ENCODE data around the gene RFWD3. TPM values are rescaled to one million over a fixed set of nuclear protein-coding genes. Genes with fewer than 3 reads are reported as not detected.

RFWD3 gene
- total RNA-seq, 2 donors from 2014 or later = 94.1 to 127 TPM

DNA sequence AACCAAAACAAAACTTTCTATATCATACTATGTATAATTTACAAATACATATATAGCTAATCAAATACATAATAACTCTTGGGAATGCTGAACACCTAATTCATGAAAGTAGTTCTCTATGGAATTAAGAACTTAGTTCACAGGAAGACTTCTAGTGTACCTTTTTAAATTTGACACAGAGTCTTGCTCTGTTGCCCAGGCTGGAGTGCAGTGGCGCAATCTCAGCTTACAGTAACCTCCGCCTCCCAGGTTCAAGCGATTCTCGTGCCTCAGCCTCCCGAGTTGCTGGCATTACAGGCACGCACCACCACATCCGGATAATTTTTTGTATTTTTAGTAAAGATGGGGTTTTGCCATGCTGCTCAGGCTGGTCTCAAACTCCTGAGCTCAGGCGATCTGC lies 24.7 kb downstream of the RFWD3 start:
- H3K36me3 Mint-ChIP-seq = peaks cover 9 to 10% of the 10 kb centered on the region in 2 donors
- H3K27ac Mint-ChIP-seq = peak overlapping the region in 1 of 2 donors; percentile 50
- no peaks in the 10 kb centered on the region for H3K9me3 Mint-ChIP-seq
- ATAC-seq (no peak), DNase-seq (ENCODE audit: low spot score in 2 of 2) (no peak)

DNA sequence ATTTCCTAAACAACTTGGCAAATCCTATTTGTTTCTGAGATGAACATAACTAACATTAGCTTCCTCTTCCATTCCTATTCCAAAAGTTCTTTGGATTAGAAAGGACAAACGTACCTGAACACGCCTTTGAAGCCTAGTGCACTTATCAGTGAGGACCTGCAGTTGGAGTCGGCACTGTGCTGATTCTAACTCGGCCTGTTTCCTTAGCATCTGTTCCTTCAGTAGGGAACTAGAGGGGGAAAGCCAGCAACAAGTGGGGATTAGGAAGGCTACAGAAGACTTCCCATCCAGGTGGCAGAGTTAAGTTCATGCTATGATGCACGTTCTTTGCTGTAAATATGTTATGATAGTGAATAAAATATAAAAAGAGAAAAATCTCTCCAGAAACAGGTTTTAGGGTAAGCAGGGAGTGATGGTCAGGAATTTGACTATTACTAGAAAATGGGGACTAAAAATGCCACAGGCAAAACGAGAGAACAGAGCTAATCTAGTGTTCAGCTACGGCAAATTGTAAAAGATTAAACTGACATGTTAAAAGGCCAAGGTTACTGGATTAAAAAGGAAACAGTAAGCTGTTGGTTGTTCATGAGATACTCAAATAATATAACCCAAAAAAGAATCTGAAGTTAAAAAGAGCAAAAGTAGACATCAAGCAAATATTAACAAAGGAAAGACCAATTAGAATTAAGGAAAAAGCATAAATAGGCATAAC lies 28.8 kb downstream of the RFWD3 start:
- no peak for DNase-seq (ENCODE audit: low spot score in 2 of 2)
- no peaks in the 10 kb centered on the region for H3K9me3 Mint-ChIP-seq
- H3K27ac Mint-ChIP-seq = peak overlapping the region in 1 of 2 donors; percentile 44
- no peak for ATAC-seq
- H3K36me3 Mint-ChIP-seq = no peaks in the 10 kb centered on the region

DNA sequence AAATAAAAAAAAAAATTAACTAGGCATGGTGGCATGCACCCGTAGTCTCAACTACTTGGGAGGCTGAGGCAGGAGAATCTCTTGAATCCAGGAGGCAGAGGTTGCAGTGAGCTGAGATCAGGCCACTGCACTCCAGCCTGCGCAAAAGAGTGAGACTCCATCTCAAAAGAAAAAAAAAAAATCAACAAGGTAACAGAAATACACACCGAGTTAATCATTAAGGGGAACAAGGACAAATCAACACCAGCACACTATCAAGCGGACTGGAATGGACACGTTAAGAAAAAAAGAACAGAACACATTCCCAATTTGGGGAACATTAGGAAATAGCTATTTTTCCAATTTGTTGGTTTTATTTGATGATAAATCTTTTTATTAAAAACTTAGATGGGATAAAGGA lies 31.4 kb downstream of the RFWD3 start:
- H3K36me3 Mint-ChIP-seq = peaks cover 0 to 3% of the 10 kb centered on the region in 2 donors
- ATAC-seq (no peak), DNase-seq (ENCODE audit: low spot score in 2 of 2) (no peak)
- H3K27ac Mint-ChIP-seq = no peak overlapping the region
- no peaks in the 10 kb centered on the region for H3K9me3 Mint-ChIP-seq

DNA sequence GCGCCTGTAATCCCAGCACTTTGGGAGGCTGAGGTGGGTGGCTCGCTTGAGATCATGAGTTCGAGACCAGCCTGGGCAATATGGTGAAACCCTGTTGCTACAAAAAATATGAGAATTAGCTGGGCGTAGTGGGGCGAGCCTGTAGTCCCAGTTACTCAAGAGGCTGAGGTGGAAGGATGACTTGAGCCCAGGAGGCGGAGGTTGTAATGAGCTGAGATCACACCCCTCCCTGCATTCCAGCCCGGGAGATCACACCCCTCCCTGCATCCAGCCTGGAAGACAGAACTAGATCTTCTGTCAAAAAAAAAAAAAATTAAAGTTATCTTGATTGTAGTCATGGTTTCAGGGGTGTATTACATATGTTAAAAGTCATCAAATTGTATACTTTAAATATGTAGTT lies 33.0 kb downstream of the RFWD3 start:
- H3K27ac Mint-ChIP-seq = peak overlapping the region in 1 of 2 donors; percentile 77
- no peaks in the 10 kb centered on the region for H3K9me3 Mint-ChIP-seq
- peaks cover 11 to 15% of the 10 kb centered on the region in 2 donors for H3K36me3 Mint-ChIP-seq
- ATAC-seq = no peak
- no peak for DNase-seq (ENCODE audit: low spot score in 2 of 2)

DNA sequence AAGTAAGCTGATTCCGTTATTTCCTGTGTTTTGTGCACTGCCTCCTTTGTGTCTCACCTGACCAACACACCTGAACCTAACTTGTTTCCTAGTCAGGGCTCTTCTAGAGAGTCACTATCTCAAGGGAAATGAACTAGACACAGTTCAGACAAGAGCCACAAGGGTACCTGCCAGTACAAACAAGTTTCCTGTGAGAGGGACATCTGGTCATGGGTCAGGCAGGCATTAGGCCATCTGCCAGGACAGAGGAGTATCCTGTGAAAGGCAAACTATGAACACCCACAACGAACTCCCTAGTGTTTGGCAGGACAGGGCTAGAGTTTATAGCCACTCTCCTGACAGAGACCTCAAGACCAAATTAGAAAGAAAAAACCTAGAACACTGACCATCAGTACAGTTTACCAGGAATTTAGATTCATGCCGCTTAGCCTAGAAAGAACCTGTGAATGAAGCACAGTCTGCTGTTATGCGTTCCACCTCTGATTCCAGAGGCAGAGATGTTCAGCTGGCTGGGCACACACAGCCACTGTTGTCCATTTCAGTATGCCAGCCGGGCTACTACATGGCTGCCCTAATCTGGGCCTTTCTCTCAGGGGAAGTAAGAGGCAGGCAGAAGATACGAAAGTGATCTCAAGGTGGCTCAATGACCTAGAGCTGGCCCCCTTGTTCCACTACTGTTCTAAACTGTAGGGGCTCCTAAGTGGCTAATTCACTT lies 39.0 kb downstream of the RFWD3 start:
- DNase-seq (ENCODE audit: low spot score in 2 of 2) (no peak), ATAC-seq (no peak)
- H3K36me3 Mint-ChIP-seq = peaks cover 35 to 39% of the 10 kb centered on the region in 2 donors
- H3K27ac Mint-ChIP-seq = peak overlapping the region; percentile 82 to 89
- no peaks in the 10 kb centered on the region for H3K9me3 Mint-ChIP-seq

DNA sequence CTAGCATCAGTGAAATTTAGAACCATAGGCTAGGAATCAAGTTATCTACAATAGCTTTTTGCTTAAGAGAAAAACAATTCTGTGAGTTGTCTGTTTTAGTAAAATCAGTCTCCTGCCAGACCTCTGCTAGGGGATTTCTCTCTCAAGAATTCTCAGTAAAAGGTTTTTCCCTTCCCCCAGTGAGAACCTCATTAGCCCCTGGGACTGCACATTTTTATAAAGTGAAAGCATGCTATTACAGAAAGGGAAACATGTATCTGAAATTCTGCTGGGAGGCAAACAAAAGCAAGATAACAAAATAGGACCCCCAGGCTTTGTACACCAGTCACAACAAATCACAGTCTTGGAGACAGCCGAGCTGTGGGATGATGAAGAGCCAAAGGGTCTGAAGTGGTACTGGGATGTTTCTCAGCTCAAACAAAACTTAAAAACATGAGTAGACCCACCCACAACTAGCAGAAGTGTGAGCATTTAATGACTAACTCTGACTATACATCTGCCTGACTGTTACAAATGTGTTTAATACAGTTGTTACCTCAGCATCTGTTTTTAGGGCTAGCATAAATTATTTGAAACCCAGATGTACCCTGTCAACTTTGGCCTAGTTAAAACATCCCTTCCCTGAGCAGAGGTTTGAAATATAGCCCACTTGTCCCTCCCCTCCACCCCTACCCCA lies 39.8 kb downstream of the RFWD3 start:
- DNase-seq (ENCODE audit: low spot score in 2 of 2) (no peak), ATAC-seq (peak; percentile 89 to 93)
- Mint-ChIP-seq H3K36me3 (peaks cover 38 to 47% of the 10 kb centered on the region in 2 donors), H3K27ac (peak overlapping the region; percentile 82 to 89), H3K9me3 (no peaks in the 10 kb centered on the region)

DNA sequence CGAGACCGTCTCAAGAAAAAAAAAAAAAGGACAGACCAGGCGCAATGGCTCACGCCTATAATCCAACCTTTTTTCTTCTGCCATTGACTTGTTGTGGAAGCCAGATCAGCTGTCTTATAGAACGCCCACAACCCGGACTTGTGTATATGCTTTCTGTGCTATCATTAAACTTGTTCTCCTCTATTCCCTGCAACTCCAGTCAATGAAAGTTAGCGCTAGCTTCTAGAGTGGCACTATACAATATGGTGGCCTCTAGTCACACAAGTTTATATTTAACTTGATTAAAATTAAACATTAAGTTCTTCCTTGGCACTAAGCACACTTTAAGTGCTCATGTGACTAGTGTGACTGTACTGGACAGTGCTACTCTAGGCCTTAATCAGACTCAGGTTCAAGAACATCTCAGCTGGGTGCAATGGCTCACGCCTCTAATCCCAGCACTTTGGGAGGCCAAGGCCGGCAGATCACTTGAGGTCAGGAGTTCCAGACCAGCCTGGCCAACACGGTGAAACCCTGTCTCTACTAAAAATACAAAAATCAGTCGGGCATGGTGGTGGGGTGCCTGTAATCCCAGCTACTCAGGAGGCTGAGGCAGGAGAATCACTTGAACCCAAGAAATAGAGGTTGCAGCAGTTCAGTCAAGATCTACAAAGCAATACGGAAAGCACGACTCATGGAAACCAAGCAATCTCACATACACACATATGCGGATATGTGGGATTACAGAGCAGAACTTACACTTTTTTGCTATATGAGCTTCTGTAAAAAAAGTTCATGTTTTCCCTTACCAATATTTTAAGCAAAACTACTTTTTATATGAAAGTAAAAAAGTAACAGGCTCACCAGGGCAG lies 41.0 kb downstream of the RFWD3 start:
- peaks cover 44 to 56% of the 10 kb centered on the region in 2 donors for H3K36me3 Mint-ChIP-seq

DNA sequence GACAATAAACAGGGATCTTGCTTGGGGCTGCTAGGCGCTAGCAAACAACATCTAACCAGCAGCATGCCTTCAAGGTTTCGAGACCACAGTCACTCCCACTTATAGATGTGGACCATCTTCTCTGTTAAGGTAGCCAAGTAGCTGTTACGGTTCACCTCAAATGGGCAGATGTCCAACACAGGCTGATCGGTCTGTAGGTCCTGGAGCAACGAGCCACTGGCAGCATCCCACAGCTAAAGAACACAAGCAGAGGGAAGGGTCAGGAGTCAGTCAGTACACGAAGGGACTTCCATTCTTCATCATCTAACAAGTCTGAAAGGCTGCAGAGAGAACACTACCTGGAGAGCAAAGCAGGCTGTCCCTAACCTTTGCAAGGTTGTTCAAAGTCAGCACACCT lies 42.8 kb downstream of the RFWD3 start:
- Mint-ChIP-seq H3K9me3 (no peaks in the 10 kb centered on the region), H3K36me3 (peaks cover 31 to 55% of the 10 kb centered on the region in 2 donors), H3K27ac (peak overlapping the region in 1 of 2 donors; percentile 37)
- ATAC-seq (no peak), DNase-seq (ENCODE audit: low spot score in 2 of 2) (no peak)

More for the DNA sequence above, 41.0 kb downstream of the RFWD3 start:
- DNase-seq (ENCODE audit: low spot score in 2 of 2) (no peak), ATAC-seq (peak; percentile 23 to 29)
- Mint-ChIP-seq H3K27ac (peak overlapping the region; percentile 82 to 89), H3K9me3 (no peaks in the 10 kb centered on the region)

DNA sequence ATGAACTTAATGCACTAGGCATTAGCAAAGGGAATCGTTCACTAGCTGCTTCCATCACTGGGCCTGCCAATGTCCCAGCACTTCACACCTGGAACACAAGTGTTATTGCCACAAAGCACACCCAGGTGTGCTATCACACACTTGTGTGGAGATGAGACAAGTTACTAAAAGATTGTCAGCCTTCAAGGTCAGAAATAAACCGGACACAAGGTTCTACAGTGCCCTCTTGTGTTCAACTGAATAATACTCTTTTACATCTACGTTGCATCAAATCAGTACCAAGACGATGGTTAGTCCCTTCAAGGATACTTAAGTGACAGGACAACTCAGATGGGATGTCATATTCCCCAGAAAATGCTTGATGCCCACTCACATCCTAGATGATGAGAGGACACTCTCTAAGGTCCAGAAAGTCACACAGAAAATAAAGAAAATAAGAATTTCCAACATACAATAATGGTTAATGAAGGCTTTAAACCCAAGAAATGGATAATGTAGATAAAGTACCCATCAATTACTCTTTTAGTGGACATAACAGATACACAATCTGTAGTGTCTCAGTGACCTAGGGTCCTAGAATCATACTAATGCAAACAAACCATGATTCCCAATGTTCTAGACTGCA lies 43.4 kb downstream of the RFWD3 start:
- Mint-ChIP-seq H3K27ac (no peak overlapping the region), H3K36me3 (peaks cover 26 to 52% of the 10 kb centered on the region in 2 donors), H3K9me3 (no peaks in the 10 kb centered on the region)
- ATAC-seq = no peak
- DNase-seq (ENCODE audit: low spot score in 2 of 2) = no peak

DNA sequence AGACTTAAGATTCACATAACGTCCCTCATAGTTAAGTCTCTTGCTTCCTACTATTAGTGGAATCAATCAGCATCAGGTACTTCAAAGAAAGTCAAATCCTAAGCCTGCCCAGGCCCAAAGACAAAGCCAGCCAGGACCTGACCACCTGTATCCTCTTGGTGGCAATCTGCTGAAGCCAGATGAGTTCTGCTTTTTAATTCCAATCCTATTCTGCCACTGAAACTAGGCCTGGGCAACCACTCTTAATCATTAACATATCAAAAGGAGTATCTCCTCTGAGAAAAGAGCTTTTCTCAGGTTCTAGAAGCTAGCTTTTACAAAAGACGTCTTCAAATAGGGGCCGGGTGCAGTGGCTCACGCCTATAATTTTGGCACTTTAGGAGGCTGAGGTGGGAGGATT lies 44.7 kb downstream of the RFWD3 start:
- DNase-seq (ENCODE audit: low spot score in 2 of 2) (no peak), ATAC-seq (no peak)
- no peaks in the 10 kb centered on the region for H3K9me3 Mint-ChIP-seq
- peaks cover 26 to 58% of the 10 kb centered on the region in 2 donors for H3K36me3 Mint-ChIP-seq
- H3K27ac Mint-ChIP-seq = no peak overlapping the region

DNA sequence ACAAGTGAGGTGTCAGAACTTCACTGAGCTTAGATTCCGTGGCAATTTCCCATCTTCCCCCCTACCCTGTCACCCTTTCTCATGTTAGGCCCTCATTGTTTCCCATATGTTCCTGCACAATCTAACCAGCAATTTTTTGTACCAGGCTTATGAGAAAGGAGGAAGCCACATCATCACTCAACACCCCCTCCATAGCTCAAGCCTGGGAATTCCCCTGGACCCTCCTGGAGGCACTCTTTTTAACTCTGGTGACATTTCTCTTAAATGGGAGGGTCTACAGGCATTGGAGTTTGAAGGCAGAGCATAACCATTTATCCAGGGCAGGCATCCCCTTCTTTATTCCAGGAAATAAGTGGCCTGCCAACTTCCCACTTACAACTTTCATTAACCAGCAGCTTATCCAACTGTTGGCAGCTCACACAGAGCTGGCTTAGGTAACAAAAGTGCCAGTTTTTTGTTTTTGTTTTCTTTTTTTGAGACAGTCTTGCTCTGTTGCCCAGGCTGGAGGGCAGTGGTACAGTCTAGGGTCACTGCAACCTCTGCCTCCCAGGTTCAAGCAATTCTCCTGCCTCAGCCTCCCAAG lies 49.4 kb downstream of the RFWD3 start:
- ATAC-seq (peak in 1 of 2 donors; percentile 24), DNase-seq (ENCODE audit: low spot score in 2 of 2) (peak in 1 of 2 donors; percentile 14)
- Mint-ChIP-seq H3K27ac (peak overlapping the region; percentile 13 to 30), H3K9me3 (no peaks in the 10 kb centered on the region), H3K36me3 (peaks cover 11 to 40% of the 10 kb centered on the region in 2 donors)

DNA sequence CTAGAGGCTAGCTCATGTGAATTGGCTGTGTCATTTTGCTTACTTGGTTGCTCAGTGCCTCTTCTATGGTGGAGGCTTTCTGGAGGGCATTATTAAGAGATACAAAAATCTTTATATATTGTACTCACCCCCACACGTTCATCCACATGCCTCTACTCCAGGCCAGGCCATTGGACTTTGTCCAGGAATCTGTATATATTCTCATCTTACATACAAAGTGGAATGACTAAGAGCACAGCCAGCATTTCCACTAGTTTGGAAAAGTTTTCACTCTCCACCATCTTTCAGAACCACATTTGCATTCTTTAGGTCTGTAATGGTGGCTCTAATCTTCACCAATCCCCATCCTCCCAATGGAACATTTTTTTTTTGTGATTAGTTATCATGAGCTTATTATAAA lies 55.0 kb downstream of the RFWD3 start:
- no peaks in the 10 kb centered on the region for H3K9me3 Mint-ChIP-seq

DNA sequence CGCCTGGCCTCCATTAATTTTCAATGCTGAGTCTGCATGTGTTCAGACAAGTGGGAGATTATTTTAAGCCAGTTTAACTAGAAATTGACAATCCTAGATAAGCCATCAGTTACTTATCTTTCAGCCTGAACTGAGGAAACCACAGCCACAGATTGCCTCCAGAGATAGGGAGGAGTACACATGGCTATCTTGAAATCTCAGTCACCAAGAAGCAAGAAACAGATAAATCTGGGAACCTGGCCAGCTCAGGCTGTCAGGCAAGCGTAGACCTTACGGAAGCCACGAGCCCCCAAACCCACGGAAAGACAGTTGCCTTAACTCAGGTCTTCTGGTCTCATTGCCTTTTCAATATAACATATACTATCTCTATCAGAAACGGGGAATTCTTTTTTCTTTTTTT lies 57.7 kb downstream of the RFWD3 start:
- no peaks in the 10 kb centered on the region for H3K9me3 Mint-ChIP-seq
- ATAC-seq = peak in 1 of 2 donors; percentile 4
- H3K27ac Mint-ChIP-seq = peak overlapping the region; percentile 50 to 62
- no peak for DNase-seq (ENCODE audit: low spot score in 2 of 2)
- peaks cover 7 to 21% of the 10 kb centered on the region in 2 donors for H3K36me3 Mint-ChIP-seq

More for the DNA sequence above, 55.0 kb downstream of the RFWD3 start:
- Mint-ChIP-seq H3K36me3 (peaks cover 5 to 18% of the 10 kb centered on the region in 2 donors), H3K27ac (no peak overlapping the region)
- no peak for ATAC-seq
- DNase-seq (ENCODE audit: low spot score in 2 of 2) = no peak

DNA sequence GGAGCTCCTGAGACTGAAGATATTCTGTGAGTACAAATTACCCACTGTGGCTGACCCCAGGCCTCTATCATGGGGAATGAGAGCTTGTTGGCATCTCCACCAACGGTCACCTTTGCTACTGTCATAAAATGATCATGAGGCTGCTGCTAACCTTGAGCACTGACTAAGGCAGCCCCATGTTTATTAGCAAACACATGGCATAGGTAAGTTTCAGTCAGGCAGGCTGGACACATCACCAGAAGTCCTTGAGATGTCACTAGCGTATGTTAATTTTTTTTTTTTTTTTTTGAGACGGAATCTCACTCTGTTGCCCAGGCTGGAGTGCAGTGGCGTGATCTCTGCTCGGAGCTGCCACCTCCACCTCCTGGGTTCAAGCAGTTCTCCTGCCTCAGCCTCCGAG lies 58.3 kb downstream of the RFWD3 start:
- Mint-ChIP-seq H3K9me3 (no peaks in the 10 kb centered on the region), H3K36me3 (peaks cover 7 to 21% of the 10 kb centered on the region in 2 donors), H3K27ac (peak overlapping the region; percentile 50 to 62)
- ATAC-seq (no peak), DNase-seq (ENCODE audit: low spot score in 2 of 2) (no peak)

DNA sequence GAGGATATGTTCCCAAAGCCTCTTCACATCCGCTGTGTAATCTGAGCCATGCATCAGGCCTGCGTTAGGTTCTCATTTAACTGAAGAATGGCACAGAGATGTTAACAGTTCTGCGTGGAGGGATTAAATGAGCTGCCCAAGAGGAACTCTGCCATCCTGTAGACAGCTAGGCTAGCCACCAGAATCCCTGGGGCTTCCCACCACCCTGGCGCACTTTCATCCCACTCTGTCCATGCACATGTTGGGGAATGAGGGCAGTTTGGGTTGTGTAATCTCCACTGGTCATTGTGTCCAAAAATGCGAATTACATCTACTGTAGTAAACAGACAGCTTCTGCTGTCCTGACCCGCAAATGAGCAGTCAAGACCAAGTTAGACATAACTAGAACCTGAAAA lies 58.7 kb downstream of the RFWD3 start:
- DNase-seq (ENCODE audit: low spot score in 2 of 2) (no peak), ATAC-seq (no peak)
- peak overlapping the region; percentile 44 to 97 for H3K27ac Mint-ChIP-seq
- no peaks in the 10 kb centered on the region for H3K9me3 Mint-ChIP-seq
- peaks cover 7 to 21% of the 10 kb centered on the region in 2 donors for H3K36me3 Mint-ChIP-seq
